GM03348 (cell line): ENCODE measurements around the gene CARD11.
"Not testable (repeated sequence)": the region's sequence is repeated elsewhere in the genome, so short reads cannot be mapped to it uniquely, and the experiment has no call there.

Experiments used
- DNase-seq: peaks from one replicate; pipeline ENCODE4 v3.0.0; 2012; ENCODE audit warnings: low spot score

The CARD11 gene

DNA sequence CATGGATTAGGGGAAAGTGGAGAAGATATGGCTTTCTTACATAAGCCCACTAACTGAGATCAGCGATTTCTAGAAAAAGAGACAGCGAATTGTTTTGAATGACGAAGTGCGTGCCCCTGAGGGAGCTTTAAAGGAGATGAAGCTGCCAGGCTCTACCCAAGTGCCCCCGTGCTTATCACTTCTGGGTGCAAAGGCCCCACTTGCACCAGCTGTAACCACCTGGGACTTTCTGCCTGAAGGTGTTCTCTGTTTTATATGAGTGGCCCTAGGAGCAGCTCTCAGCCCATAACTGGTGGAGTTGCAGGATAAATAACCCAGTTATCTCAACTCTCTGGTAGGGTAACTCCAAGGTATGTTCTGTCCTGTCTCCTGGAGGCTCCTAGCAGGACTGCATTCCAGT lies 20.4 kb upstream of the CARD11 start:
- DNase-seq: no peak

DNA sequence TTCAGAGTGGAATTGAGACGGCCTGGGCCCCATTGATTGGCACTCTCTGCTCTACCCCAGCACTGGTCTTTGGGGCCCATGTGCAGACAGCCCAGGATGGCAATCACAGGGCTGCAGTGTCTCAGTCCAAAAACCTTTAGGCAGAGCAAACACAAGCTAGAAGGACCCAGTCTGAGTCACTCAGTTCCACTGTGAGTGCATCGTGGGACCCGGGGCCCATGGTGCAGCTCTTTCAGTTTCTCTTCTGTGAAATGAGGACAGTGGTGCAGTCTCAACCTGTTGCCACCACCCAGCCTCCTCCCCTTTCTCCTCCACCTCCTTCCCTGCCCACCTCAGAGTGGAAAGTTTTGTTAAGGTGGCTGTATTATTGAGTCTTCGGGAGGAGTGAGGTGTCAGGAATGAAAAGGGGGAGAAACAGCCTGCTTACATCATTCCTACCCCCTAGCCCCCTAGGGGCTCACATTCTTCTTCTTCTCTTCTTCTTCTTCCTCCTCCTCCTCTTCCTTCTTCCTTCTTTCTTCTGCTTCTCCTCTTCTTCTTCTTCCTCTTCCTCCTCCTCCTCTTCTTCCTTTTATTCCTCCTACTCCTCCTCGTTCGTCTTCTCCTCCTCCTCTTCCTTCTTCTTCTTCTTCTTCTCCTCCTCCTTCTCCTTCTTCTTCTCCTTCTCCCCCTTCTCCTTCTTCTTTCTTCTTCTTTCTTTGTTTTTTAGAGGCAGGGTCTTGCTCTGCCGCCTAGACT lies 19.5 kb upstream of the CARD11 start:
- no peak for DNase-seq

DNA sequence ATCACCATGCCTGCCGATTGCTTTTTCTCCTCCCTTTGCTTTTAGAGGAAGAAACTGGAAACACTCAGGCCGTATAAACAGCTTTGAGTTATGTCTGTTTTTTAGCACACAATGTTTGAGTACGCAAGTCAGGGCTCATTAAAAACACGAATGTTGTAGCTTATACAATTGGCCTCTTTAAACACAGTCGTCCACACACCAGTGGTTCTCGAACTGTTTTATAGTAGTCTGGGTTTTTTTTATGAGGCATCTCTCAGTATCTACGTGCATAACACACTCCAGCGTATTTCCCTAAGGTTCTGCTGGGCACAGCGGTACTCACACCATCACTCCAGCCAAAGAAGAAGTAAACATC lies 13.4 kb upstream of the CARD11 start:
- no peak for DNase-seq

DNA sequence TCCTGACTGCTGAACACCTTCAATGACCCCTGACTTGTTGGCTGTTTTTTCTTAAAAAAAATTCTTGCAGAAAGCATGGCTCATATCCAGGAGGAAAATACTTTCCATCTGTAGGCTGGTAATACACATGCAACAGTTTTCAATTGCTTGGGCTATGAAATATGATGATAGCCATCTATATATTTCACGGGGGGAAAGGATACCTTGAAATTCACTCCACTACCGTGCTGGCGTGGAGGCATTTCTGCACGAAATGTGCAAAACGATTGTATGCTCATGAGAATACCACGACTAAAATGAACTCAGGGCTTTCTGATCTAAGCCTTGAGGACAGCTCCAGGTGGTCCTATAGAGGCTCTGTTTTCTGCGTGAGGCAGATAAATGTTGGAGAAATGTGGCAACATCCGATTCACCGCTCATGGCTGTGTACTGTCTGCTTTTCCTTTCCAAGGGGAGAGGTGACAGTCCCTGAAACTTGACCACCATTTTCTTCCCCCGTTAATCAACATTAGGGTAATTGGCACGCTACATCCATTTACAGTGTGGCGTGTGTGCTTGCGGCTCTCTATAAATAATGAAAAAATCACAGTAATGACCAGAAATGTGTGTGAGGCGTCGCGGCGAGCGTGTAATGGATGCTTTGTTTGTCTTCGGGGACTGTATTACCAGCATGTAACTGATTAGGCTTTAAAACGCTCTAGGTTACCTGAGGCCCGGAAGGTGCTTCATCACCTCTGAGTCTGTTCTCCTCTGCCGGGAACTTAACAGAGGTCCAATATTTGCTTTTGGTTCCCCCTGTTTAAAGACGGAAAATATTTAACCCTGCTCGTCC lies 12.8 kb upstream of the CARD11 start:
- no peak for DNase-seq

DNA sequence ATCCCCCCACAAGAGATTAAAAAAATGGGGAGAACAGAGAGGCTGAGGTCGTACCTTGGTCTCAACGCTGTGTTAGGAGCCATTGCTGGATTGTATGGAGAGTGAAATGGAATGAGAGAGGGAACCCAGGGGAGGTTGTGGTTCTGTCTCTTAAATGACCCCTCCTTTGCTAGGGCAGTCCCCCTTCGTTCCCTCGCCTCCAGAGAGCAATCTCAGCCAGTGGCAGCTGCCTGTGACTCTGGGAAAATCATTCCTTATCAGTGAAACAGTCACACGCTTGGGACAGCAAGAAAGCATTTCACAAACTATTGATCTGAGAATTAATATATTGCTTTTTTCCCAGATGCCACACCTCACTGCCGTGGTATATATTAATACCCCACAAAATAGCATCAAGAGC lies 12.0 kb upstream of the CARD11 start:
- DNase-seq: no peak

DNA sequence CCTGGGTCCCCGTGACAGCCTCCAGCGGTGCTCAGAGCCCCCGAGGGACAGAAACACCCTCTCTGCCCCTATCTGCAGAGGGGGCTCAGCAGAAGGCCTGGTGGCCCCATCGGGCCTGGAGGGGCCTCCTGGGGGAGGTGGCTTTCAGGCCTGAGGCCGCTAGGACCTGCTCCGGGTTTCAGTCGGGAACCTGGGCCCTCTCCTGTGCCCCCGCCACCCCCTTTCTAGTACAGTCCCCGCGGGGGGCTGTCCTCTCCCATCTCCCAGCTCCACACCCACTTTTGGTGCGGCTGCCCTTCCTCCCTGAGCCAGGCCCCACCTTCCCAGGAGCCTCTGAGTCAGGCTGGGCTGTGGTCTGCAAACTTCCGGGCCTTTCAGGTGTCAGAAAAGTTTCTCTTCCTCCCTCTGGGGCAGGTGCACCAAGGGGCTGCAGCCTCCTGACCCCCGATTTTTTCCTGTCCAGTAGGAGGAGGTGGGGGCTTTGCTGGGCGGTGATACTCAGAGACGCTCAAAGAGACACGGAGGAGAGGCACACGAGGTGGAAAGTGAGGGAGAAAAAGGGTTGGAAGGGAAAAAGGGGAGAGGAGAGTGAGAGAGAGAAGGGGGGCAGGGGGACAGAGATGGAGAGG lies 692 bp downstream of the CARD11 start:
- no peak for DNase-seq

DNA sequence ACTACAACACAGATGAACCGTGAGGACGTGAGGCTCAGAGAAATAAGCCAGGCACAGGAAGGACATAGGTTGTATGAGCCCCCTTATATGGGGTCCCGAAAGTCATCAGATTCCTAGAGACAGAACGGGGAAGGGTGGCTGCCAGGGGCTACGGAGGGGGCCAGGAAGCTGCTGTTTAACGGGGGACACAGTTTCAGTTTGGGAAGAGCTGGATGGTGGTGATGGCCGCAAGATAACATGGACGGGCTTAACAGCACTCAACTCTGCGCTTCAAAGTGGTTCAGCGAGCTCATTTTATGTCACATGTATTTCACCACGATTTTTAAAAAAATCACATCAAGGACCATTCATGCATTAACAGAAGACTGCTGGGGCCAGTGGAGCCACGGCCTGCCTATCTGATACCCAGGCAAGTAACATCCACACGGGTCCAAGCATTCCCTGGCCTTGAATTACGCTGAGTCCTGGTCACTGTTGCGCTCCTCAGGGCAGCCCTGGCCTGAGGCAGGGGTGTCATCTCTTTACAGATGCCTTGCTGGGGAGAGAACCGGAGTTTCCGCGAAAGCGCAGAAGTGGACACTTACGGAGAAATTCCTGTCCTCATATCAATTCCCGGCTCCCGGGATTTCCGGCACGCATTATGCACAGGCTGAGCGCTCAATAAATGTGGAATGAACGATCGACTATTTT lies 1.5 kb downstream of the CARD11 start:
- no peak for DNase-seq

DNA sequence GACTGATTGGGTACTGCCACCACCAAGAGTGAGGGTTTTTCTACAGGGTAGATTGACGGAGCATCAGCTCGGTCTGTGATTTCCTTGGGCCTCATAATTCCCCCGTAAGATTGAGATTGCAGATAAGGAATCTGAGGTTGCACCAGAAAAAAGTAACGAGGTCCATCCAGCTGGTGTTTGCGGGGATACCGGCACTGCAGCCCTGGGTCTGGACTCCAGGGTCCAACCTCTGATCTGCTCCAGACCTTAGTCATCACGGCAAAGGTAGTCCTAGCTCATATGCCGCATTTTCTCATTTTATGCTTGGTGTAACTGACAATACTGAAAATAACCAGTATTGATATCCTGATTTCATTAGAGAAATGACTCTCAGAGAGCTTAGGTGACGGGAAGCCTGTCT lies 3.9 kb downstream of the CARD11 start:
- no peak for DNase-seq

DNA sequence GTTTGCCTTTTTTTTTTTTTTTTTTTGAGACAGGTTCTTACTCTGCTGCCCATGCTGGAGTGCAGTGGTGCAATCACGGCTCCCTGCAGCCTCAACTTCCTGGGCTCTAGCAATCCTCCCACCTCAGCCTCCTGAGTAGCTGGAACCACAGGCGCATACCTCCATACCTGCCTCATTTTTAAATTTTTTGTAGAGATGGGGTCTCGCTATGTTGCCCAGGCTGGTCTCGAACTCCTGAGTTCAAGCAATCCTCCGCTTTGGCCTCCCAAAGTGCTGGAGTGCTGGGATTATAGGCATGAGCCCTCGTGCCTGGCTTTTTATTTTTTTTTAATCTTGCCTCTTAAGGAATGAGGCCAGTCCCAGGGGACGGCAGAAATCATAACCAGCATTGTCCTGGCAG lies 5.7 kb downstream of the CARD11 start:
- not testable (repeated sequence) for DNase-seq

DNA sequence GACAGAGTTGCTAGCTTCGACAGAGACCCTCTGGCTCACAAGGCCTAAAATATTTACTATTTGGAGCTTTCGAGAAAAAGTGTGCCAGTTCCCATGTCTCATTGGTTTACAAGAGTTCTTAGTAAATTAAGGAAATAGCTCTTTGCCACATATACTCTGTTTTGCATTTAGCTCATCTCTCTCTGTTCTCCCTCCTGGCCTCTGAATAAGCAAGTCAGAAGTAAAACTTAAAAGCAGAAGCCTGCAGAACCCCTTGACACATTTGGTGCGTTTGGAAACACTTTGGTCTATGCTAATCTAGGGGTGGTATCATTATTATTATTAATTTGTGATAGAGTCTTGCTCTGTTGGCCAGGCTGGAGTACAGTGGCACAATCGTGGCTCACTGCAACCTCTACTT lies 6.4 kb downstream of the CARD11 start:
- DNase-seq: no peak

DNA sequence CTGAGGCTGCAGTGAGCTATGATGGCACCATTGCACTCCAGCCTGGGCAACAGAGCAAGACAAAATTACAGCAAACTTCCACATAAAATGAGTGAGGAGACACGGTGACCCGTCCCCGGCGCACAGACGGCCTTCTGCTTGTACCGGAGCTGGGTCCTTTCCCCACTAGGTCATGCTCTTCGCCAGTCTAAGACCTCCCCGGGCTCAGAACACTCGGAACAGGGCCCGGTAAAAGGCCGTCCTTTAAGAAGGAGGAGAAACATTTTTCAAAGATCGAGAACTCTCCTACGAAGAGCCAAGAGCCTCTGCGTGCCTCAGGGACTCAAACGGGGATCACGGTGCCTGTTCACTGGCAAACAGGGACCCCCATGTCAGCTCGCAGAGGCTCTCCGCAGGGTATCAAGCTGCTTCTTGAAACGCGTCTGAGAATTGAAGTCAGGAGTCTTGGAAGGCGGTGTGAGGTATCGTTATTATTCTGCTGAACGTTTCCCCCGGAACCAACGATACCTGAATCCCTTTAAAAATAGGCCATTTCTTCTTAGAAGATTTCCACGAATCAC lies 9.0 kb downstream of the CARD11 start:
- DNase-seq: no peak

DNA sequence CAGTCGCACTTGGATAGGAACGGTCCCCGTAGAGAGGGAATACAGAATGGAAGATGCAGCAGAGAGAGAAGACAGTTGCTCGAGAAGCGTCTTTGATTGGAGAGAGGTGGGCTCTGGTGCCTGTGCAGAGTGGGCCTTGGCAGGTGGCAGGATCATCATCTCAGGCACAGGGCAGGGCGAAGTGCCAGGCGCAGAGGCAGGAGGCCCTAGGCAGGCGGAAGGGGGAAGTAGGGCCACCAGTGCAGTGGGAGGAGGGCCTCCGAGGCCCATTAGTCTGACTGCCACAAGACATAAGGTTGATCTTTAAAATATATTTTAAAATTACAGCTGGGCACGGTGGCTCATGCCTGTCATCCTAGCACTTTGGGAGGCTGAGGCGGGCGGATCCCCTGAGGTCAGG lies 10.1 kb downstream of the CARD11 start:
- DNase-seq: no peak

DNA sequence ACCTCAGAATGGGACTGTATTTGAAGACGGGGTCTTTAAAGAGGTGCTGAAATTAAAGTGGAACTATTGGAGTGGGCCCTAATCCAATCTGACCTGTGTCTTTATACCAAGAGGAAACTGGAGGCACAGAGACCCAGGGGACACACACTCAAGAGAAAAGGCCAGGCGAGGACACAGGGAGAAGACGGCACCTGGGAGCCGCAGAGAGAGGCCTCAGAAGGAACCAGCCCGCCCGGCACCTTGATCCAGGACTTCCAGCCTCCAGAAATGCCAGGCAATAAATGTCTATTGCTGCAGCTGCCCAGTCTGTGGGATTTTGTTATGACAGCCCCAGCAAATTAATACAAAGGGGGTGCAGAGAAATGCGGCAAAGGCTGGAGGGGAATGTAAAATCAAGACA lies 10.5 kb downstream of the CARD11 start:
- DNase-seq: no peak

DNA sequence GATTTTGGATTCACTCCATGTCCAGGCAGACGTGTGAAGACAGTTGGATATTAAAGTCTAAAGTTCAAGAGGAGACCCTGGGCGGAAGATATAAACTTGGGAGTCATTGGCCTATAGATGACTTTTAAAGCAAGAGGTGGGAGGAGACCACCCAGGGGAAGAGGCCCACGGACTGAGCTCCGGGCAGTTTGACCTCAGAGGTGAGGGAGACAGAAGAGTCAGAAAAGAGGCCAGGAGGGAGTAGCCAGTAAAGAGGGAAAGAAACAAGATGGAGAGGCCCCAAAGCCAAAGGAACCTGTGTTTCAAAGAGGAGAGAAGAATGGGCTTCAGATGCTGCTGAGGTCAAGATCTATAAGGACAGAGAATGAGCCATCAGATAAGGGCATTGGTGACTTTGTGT lies 11.4 kb downstream of the CARD11 start:
- no peak for DNase-seq

DNA sequence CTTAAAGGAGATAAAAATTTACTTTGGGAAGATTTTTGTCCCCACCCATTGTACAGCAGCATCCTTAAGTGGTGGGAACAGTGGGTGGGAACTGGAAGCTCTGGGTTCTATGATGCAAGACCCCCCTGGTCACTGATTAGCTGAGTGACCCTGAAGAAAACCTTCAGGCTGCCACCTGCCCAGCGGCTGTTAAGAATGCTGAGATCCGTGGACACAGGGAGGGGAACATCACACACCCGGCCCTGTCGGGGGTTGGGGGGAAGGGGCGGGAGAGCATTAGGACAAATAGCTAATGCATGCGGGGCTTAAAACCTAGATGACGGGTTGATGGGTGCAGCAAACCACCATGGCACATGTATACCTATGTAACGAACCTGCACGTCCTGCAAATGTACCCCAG lies 14.5 kb downstream of the CARD11 start:
- no peak for DNase-seq

DNA sequence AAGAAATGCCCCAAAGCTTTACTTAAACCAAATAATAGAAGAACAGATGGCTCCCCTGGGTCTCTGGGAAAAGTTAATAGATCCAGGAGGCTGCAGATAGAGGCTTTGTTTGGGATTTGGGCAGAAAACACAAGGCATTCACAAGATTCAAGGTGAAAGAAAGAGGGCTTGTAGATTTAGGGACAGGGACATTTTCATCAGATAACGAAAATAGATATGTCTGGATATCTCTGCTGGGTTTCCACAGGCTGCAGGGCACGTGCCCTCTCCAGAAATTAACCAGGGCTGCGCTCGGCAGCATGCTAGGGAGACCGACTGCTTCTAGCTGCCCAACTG lies 14.9 kb downstream of the CARD11 start:
- DNase-seq: no peak

DNA sequence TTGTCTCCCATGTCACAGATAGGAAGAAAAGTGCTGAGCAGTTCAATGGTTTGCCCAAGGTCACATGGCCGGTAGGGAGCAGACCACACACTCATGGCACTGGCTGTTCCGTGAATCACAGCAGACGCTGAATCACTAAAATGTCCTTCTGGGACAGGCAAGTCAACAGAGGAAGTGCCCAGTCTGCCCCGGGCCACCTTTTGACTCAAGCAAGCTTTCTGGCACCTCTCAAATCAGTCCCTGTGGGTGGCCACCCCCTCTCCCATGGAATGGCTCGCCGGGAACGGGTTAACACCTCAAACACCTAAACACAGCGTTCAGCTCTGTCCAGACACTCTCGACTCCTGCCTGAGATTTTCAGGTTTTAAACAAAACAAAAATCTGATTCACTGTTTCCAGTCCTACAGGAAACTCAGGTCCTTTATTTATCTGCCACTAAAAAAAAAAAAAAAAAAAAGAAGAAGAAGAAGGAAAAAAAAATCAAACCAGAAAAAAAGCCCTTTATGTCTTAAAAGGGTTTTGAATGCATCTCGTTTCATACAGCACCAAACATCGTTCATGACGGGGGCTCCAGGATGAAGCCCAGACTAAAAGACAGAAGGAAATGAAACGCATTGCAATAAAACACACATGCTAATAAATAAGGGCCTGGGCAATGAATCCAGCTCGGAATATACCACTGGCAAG lies 15.5 kb downstream of the CARD11 start:
- DNase-seq: no peak

DNA sequence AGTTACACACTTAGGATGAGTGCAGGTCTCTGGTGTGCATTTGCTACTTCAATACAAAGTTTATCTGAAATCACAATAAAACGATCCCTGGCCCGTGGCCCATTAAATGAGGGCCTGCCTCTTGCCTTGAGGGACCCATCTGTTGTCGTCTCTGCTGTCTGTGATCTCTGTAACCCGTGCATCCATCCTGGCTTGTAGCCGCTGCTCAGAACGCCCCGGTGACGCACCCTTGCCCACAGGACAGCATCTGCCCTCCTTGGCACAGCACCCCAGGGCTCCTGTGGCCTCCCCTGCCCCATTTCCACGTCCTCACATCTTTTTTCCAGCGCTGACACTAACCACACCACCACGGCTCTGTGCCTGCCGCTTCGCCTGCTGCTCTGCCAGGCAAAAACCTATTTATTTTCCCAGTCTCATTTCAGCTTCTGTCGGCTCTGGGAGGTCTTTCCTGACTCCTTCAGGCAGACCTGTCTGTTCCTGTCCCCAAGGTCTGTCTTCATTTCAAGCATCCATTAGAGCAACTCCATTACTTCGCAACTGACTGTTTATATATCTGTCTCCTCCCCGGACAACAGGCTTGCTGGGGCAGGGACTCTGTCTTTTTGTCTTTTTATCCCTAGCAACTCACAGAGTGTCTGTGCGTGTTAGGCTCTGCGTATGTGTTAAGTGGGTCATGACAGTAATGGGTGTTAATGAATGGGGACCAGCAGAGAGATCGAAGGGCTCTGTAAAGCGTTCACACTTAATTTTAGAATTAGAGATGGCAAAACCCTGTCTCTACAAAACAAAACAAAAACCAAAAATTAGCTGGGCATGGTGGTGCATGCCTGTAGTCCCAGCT lies 16.4 kb downstream of the CARD11 start:
- no peak for DNase-seq

DNA sequence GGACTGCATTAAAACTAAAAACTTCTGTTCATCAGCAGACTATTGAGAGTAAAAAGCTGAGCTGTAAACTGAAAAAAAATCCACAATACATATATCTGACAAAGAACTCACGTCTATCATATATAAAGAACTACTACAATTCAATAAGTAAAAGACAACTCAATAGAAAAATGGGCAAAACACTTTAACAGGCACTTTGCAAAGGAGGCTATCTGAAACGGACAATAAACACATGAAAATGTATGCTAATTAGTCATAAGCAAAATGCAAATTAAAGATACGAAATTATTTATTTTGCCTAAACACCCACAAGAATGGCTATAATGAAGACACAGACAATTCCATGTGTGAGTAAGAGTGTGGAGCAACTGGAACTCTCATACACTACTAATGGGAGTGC lies 18.1 kb downstream of the CARD11 start:
- DNase-seq: no peak

DNA sequence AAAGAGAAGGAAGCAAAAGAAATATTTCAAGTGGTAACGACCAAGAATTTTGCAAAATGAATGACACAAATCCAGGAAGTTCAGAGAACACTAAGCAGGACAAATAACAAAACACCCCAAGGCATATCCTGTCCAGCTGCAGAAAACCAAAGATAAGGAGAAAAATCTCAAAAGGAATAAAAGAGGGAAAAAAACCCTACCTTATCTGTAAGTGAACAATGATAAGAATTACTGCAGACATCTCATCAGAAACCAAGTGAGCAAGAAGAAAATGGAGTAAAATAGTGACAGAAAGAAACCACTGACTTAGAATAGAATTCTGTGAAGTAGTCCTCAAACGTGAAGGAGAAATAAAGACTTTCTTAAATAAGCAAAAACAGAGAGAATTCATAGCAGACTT lies 21.8 kb downstream of the CARD11 start:
- DNase-seq: no peak

DNA sequence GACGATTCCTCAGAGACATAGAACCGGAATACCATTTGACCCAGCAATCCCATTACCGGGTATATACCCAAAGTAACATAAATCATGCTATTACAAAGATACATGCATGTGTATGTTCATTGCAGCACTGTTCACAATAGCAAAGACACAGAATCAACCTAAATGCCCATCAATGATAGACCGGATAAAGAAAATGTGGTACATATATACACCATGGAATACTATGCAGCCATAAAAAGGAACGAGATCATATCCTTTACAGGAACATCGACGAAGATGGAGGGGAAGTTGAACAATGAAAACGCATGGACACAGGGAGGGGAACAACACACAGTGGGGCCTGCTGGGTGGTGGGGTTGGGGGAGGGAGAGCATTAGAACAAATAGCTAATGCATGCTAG lies 22.4 kb downstream of the CARD11 start:
- not testable (repeated sequence) for DNase-seq
